Right forelimb (tissue), 1 donor: Measurements from ENCODE around the gene MTUS2.
"Not testable (repeated sequence)": the region's sequence is repeated elsewhere in the genome, so short reads cannot be mapped to it uniquely, and the experiment has no call there.

Experiments
- DNase-seq: peaks from one replicate; pipeline ENCODE4 v3.0.0-alpha.2; 2018

MTUS2 gene

DNA sequence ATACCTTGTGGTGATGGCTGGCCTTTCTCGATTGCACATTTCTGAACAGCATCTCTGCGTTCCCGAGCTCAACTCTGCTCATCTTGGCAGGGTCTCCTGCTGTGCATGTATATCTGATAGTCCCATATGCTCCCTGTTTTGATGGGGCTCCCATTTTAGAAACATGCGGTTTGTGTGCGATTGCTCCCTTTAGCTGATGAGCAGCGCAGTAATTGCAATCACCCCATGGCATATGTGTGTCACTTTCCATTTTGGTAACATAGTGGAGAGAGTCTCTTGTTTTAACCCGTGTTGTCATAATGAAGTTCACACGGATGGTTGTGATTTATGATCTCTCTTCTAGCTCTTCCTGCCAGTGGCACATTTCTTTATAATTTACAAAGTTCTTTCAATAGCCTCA, 144.7 kb downstream of the MTUS2 start:
- no peak for DNase-seq

DNA sequence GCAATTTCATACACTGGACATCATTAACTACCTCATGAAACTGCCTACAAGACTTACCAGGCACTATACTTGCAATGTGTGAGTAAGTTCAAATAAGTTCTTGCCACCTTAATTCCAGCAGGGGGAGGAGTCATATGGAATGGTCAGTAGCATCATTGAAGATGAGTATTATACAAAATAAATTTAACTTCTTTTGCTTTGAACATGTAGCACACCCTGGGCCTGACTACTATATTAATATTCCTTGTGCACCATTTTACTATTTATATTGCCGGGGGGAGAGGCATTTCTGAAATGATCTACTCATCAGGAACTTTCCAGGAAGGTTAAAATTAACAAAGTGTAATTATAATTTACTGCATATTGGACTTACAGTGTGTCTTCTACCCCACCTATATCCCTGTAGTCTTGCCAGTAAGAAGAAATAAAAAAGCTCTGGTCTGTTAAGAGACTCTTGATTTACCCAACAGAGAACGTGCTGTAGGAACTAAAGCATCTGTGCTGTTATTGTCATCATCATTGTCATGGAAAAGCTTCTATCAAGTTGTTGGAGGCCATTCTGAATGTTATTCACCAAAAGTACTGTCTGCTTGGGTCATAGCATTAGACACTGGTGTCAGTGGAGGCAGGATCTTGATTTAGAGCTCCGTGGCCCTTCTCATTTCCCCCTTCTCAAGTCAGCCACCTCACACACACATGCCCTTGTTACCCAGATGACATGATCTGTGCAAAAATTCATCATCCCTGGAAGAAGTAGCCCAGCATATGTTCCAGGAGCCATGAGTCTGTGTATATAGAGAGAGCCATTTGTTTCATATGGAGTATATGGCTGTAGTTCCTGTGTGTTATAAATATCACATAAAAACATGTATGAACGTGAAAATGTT, 147.1 kb downstream of the MTUS2 start:
- DNase-seq = no peak

DNA sequence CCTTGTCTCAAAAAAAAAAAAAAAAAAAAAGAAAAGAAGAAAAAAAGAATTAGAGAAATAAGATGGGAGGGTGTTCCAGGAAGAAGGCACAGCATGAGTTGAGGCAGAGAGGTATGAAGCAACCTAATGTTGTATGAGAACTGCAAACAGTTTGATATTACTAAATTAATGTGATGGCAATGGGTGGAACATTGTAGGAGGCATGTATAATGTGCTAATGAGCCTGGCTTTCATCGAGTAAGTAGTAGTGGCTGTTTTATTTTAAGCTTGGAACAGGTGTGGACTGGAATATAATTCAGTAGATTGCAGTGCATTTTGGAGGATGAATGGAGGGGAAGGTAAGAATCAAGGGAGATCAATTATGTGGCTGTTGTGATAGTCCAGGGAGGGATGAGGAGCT, 156.1 kb downstream of the MTUS2 start:
- no peak for DNase-seq

DNA sequence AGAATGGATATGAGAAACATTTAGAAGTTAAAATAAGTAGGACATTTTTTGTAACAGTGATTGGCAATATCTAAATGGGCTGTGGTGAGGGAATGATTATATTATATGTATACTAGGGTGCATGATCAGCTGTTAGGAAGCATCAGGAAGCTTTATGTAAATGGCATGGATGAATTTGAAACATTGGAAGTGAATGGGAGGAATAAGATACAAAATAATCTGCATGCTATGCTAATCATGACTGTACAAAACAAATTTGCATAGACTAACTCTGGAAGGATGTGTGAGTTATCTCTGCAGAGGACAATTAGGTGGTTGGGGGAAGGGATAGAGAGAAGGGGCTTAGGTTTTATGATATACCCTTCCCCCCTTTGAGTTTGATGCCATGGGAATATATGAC, 156.5 kb downstream of the MTUS2 start:
- no peak for DNase-seq

DNA sequence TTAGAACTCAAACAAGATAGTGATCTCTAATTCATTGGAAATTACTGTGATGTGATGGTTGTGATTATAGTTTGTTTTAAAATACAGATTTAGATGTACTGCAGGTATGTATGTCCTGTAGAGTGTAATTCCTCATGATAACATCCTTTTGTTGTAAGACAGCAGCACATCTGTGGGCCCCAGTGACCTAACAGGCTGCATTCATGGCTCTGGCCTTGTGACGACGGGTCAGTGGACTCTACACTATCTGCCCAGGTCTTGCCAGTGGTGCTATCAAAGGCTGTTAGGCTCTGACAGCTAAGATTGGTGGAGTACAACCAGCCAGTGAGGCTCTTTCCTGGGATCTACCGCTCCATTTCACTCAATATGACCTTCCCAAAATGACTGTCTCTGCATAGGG, 158.4 kb downstream of the MTUS2 start:
- no peak for DNase-seq

DNA sequence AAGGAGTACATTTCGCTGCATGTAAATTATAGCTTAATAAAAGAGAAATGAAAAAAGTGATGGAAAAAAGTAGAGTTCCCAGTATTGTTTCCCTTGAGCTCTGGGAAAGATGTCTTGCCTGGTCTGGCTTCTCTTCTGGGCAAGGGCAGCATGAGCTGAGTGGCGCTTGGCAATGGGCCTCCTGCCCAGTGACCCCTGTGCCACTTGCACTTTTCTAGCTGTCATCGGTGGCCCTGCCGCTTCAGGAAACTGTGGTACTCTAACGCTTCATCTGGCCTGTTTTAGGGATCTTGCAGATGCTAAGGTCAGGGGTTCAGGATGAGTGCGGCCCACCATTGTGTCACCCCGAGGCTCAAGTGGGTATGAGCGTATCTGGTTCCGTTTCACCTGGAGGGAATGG, 161.4 kb downstream of the MTUS2 start:
- no peak for DNase-seq

DNA sequence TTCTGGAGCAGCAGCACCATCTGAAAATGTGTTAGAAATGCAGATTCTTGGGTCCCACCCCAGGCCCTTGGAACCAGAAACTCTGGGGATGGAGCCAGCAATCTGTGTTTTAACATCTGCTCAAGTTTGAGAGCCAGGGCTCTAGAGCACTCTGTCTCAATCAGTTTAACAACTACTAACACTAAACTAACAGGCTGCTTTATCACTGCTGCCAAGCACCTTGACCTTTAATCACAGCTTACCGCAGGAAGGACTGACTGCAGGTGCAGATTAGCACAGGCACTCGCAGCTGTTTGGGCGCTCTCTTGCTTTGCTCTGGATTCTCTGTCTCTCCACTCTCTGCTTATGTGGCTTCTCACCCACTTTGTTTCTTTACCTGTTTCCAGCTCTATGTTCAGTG, 163.5 kb downstream of the MTUS2 start:
- no peak for DNase-seq

DNA sequence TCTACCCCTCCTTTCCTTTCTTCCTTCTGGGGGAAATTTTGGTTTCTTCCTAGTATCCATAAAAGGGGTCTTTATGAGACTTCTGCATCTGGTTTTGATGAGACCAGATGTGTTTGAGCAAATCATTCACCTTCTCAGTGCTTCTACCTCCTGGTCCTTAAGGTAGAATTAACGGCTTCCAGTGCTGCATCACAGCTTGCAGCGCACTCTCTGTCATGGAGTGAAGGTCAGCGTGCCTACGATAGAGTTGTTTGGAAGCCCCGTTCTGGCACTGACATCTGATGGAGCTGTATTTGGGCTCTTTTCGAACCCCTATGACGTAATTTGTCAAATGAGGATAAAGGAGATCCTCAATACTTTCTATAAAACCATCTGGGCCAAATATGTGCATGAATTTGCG, 164.2 kb downstream of the MTUS2 start:
- no peak for DNase-seq

DNA sequence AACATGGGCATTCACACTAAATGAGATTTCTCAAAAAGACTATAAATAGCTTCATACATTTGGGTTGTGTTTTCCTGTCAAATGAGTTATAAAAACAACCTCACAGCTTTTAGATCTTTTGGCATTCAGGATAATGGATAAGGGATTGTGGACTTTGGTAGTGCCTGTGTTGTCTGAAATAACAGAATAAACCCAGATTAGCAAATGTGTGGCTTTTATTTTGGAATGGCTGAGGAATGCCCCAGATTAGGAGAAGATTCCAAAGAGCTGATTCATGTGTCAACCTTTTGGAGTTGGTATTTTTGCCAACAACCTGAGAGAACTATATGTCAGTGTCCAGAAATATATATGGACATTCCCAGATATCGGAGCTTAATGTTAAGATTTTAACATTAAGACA, 164.7 kb downstream of the MTUS2 start:
- DNase-seq = no peak

DNA sequence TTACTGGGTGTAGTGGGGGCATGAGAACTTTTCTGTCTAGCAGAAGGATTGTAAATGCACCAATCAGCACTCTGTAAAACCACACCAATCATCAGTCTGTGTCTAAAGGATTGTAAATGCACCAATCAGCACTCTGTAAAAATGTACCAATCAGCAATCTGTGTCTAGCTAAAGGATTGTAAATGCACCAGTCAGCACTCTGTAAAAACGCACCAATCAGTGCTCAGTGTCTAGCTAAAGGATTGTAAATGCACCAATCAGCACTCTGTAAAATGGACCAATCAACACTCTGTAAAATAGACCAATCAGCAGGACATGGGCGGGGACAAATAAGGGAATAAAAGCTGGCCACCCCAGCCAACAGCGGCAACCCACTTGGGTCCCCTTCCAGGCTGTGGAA, 170.2 kb downstream of the MTUS2 start:
- not testable (repeated sequence) for DNase-seq

DNA sequence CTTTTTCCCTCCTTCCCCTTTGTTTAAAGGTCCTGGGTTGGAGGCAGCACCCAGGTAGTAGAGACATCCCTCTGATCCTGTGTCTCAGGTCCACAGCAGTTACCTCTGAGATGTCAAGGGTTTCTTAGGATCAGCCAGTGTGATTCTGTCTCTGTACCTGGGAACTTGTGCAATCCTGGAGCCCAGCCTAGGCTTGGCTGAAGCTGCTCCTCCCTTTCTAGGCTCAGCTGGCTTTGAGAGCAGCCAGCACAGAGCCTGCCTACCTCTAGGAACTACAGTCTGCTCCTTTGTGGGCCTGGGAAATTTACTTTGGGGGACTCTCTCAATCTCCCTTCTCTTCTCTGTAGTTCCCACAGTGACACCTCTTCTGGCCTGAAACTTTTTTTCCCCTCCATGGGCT, 171.6 kb downstream of the MTUS2 start:
- no peak for DNase-seq

DNA sequence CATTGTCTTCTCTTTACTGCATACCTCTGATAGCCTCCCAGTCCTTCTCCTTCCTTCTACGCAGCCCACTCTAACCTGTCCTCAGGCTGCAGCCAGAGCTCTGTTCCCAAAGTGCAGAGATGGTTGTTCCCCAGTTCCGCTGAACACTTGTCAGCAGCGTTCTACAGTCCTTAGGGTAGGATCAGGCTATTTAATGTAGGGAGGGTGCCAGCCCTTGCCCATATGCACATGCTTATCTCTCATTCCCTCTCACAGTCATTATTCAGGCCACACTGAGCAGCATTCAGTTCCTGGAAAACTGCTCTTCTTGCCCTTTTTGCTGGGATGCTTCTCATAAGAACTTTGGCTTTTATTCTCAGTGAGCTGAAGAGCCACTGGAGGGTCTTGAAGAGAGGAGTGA, 180.7 kb downstream of the MTUS2 start:
- DNase-seq = no peak

DNA sequence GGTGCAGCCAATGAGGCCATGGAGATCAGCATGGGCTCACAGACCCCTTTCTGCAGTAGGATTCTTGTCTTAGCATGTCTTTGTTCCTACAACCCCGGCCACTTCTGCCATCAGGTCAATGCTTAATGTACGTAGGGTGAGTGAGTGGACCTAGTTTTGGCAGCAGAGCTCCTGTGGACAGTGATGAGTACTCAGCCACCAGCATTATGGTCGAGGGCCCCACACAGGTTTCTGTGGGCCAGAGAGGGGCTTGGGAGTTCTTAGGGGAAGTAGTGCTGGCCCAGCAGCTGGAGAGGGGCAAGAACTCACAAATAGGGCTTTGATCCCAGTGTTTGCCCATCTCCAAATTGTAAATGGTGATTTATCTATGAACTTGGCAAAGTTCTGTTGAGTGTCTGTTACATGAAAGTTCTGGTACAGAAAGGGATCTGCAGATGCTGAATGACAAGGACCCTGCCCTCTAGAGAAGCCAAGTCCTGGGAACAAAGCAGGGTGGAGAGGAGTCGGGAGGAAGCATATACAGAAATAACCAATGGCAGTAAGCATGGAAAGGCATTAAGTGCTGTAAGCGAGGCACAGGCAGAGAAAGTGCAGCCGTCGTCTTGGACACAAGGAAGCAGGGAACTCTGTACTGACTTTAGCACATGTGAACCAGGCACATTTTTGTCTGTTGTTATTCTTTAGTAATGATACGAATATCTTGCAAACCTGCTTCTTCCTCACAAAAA, 185.1 kb downstream of the MTUS2 start:
- DNase-seq = no peak

DNA sequence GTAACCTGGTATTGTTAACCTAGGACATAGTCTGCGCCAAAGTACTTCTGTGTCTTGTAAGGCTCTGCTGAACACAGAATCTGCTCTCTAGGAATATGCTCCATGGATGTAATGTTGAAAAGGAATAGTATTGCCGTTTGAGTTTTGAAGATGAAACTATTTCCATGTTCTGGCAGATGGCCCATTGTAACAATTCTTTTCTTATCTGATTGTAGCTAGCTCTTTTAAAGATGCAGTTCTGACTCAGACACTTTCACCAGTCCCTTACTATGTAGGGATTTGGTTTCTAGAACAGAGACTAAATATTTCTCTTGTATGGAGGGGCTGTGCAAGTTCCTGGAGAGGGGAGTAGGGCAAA, 185.6 kb downstream of the MTUS2 start:
- DNase-seq = no peak

DNA sequence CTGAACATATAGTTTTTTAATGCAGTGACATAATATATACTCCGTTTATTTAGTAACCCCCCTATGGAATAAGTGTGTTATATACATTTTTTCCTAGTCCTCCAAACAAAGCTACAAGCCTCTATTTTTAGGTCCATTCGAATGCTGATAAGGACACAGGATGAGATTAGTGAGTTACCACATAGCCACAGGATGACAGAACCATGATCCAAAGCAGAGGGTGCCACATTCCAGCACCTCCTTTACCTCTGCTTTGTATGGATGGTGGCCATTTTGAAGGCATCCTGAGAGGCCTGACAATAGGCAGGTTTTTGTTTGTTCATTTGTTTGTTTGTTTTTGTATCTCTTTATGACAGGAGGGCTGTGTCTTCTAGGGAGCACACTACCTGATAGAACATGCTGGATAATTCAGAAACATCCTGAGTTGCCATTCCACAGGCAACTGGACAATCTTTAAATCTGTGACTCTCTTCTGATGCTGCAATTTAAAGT, 186.3 kb downstream of the MTUS2 start:
- no peak for DNase-seq

DNA sequence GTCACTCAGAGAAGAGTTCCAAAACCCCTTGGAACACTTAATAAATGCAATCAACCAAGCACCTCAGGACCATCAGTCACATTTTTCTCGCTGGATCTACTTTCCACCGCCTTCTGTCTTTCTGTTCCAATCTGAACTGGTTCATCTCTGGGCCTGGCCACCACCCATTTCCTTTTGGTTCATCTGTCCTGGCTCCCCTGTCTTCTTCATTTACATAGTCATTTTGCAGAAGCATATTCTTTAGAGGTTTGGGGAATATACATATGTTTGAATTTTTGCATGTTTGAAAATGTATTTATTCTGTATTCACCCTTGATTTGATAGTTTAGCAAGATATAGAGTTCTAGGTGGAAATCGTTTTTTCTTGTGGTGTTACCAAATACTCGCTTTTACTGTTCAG, 188.2 kb downstream of the MTUS2 start:
- DNase-seq = no peak

DNA sequence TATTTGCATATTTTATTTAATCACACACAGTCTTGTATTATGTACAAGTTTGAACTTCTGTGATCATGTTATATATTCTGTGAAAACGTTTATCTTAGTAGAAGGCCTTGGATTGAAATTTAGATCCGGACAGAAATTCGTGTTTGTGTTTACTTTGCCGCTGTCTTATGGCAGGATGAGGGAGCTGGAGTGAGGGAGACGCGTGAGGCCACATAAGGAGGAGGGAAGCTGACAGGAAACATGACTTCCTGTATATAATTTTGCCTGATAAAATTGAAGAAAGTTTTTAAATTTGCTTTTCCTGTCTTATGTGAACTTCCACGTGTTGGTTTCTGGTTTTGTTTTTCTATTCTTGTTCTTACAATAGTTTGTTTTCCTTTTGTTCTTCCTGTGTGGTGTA, 200.2 kb downstream of the MTUS2 start:
- no peak for DNase-seq

DNA sequence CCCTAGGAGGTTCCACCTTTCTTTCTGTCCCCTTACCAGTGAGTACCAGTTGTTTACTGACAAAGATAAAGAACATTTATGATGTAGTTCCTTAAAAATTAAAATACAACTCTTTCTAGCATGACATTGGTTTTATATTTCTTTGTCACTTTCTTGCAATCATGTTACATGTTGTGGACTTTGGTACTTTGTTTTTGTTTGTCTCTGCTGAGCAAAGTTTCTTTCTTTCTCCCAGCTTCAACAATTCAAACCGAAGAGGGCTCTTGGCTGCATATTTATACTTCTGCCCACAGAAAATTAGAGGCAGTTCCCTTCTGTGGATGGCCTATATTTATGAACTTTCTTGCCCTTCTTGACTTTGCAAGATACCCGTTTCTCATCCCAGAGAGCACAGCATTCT, 201.2 kb downstream of the MTUS2 start:
- no peak for DNase-seq

DNA sequence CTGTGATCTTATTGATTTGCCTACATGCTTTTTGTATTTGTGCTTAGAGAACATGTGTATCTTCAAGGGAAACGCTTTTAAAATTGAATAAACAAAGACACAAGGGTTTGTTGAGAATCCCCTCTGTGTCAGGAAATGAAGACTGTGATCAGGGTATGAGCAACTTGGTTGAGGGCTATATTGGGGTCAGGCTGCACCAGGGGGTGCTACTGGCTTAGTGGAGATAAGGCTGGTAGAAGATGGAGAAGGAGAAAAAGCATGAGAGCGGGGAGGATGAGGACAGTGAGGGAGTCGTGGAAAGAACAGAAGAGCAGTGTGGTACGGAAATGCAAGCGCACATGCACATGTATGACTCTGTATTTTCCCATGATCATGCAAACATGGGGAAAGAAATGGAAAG, 201.6 kb downstream of the MTUS2 start:
- no peak for DNase-seq

DNA sequence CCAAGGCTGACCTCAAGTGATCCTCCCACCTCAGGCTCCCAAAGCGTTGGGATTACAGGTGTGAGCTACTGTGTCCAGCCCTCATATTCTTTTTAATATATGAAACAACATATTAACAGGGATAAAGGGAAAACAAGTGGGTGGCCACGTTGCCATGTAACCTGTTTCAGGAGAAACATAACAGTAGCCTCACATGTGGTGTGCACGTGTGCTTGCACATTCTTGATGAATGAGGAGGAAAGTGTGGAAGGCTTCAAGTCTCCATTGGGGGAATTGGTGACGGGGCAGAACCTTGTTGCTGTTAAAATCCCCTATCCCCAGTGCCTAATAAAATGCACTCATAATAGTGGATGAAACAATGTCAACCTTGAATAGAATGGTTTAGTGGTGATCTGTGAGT, 202.3 kb downstream of the MTUS2 start:
- no peak for DNase-seq

DNA sequence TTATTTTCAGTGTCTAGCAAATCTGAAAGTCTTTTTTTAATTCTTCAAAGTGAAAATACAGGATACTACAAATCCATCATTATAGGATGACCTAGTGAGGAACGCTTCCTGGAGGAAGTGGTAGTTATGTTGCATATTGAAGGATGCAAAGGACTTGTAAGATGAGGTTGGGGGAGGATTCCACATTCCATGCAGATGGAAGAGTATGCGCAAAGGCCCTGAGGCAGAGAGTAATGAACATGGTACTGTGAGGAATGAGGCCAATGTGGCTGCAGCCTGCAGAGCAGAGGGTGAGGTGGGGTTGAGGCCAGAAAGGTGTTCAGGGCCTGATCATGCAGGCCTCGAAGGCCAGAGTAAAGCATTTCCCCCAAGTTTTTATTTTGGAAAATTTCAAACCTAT, 202.8 kb downstream of the MTUS2 start:
- DNase-seq = no peak

DNA sequence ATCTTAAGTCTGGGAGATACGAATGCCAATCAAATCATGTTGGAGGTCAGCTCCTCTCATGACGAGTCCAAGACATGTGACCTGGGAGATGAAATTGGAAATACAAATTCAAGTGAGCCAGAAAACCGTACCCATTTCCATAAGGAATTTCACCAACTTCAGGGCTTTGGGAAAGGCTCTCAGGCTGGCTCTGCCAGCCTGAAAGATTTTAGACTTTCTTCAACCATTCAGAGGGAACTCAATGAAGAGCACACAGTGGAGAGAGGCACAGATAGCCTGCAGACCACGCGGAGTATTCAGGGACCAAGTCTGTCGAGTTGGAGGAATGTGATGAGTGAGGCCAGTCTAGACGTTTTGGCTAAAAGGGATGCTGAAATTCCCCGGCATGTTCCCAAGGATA, 204.6 kb downstream of the MTUS2 start:
- no peak for DNase-seq

DNA sequence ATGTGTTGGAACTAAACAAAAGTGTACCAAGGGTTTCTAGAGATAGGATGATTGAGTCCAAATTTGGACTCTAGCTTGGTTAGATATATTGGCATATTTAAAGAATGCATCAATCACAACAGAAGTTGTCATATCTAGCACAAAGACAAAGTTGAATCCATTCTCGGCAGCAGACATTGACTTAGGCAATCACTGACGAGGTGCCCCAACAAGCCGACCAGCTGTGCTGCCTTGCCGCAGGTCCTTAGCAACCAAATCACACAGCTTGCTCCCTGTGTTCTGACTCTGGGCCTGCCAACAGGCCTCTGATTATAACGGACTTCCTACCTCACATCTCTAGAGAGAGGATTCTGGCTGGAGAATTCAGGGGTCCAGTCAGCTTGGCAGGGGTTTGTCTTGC, 208.7 kb downstream of the MTUS2 start:
- DNase-seq = no peak

DNA sequence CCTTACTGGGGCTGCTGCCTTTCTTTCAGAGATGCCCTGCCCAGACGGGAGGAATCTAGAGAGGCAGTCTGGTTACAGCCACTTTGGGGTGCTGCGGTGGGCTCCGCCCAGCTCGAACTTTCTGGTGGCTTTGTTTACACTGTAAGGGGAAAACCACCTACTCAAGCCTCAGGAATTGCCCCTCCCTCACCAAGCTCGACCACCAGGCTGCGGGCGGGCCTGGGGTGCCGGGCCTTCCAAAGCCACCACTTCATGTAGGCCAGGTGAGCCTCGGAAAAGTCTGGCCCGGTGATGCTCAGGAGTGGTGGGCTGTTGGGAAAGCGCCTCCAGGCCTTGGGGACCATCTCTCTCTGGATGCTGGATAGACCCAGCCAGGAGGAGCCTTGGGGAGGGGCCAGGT, 218.6 kb downstream of the MTUS2 start:
- no peak for DNase-seq

DNA sequence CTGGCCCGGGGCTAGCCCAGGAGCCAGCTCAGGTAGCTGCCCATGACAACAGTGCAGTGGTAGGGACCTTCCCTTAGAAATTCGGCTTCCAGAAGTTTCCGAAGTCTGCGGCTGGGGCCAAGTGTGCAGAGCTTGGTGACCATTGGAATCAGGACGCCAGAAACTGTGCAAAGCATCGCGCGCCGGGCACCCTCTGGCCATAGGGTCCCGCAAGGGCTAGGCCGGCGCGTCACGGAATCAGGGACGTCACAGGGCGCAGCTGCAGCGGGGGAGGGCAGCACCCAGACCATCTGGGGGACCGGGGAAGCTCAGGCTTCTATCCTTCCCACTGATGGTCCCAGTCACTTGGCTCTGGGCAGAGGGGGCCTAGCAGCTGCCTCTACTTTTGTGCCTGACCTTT, 219.1 kb downstream of the MTUS2 start:
- DNase-seq = no peak
